LHCN-M2 (cell line): ENCODE data around the gene PSMG4. TPM values are rescaled to one million over a fixed set of nuclear protein-coding genes. Genes with fewer than 3 reads are reported as not detected.
"Not testable (repeated sequence)": the region's sequence is repeated elsewhere in the genome, so short reads cannot be mapped to it uniquely, and the experiment has no call there.

Source experiments
- DNase-seq: peaks from one replicate; pipeline ENCODE4 v3.0.0-alpha.2; 2012; ENCODE audit warnings: low read depth
- total RNA-seq: library from RNA; depleted of rRNA; stranded (reverse); fragments of >200 nt; gene quantifications from 2 replicates; pipeline ENCODE4 v1.2.3, GENCODE V29; 2014

The PSMG4 gene
- total RNA-seq, 1 experiment from 2014 or later: 29.9 TPM

- no peak for DNase-seq
These were observed 28.4 kb upstream of the PSMG4 start for GRCh38 chr6:3230256-3230882.

GRCh38 chr6:3230900-3231246 is 27.9 kb upstream of the PSMG4 start:
- peak; percentile 59 for DNase-seq

- DNase-seq: peak; percentile 82
These were observed 27.3 kb upstream of the PSMG4 start for GRCh38 chr6:3231247-3232016.

- DNase-seq: no peak
These were observed 26.5 kb upstream of the PSMG4 start for GRCh38 chr6:3232017-3232945.

GRCh38 chr6:3233321-3233720 is 25.4 kb upstream of the PSMG4 start:
- no peak for DNase-seq

GRCh38 chr6:3233904-3234303 is 24.8 kb upstream of the PSMG4 start:
- no peak for DNase-seq

- DNase-seq: no peak
These were observed 23.3 kb upstream of the PSMG4 start for GRCh38 chr6:3235486-3235885.

GRCh38 chr6:3236005-3236404 is 22.7 kb upstream of the PSMG4 start:
- DNase-seq: no peak

GRCh38 chr6:3237761-3238662 is 20.7 kb upstream of the PSMG4 start:
- DNase-seq: peak; percentile 91

GRCh38 chr6:3239110-3239830 is 19.5 kb upstream of the PSMG4 start:
- no peak for DNase-seq

GRCh38 chr6:3240595-3240994 is 18.2 kb upstream of the PSMG4 start:
- no peak for DNase-seq

- not testable (repeated sequence) for DNase-seq
These were observed 17.0 kb upstream of the PSMG4 start for GRCh38 chr6:3241745-3242144.

GRCh38 chr6:3242768-3243167 is 16.0 kb upstream of the PSMG4 start:
- no peak for DNase-seq

- no peak for DNase-seq
These were observed 14.5 kb upstream of the PSMG4 start for GRCh38 chr6:3244003-3244831.

GRCh38 chr6:3244832-3245161 is 13.9 kb upstream of the PSMG4 start:
- not testable (repeated sequence) for DNase-seq

GRCh38 chr6:3245216-3245615 is 13.5 kb upstream of the PSMG4 start:
- no peak for DNase-seq

- DNase-seq: peak; percentile 88
These were observed 11.2 kb upstream of the PSMG4 start for GRCh38 chr6:3247255-3248146.

GRCh38 chr6:3249821-3250220 is 8.9 kb upstream of the PSMG4 start:
- no peak for DNase-seq

GRCh38 chr6:3250231-3250675 is 8.5 kb upstream of the PSMG4 start:
- DNase-seq: no peak
